ENCODE data around the gene MTR.

The MTR gene

GRCh38 chr1:236864211-236864610 lies 69.1 kb downstream of the MTR start:
- DNase-seq (ENCODE audit: low read depth) = no peak

GRCh38 chr1:236864996-236865817 lies 70.1 kb downstream of the MTR start:
- DNase-seq (ENCODE audit: low read depth) = no peak

- DNase-seq (ENCODE audit: low read depth) = no peak
Measured at GRCh38 chr1:236865818-236866155, 70.7 kb downstream of the MTR start.

GRCh38 chr1:236868625-236869467 lies 73.8 kb downstream of the MTR start:
- DNase-seq (ENCODE audit: low read depth) = peak; percentile 79

- no peak for DNase-seq (ENCODE audit: low read depth)
Measured at GRCh38 chr1:236869911-236870310, 74.8 kb downstream of the MTR start.

- DNase-seq (ENCODE audit: low read depth) = no peak
Measured at GRCh38 chr1:236870721-236871120, 75.6 kb downstream of the MTR start.

GRCh38 chr1:236872075-236872666 lies 77.1 kb downstream of the MTR start:
- no peak for DNase-seq (ENCODE audit: low read depth)

- DNase-seq (ENCODE audit: low read depth) = peak; percentile 10
Measured at GRCh38 chr1:236875975-236876374, 80.9 kb downstream of the MTR start.

- no peak for DNase-seq (ENCODE audit: low read depth)
Measured at GRCh38 chr1:236877661-236878060, 82.6 kb downstream of the MTR start.

- no peak for DNase-seq (ENCODE audit: low read depth)
Measured at GRCh38 chr1:236880209-236880608, 85.1 kb downstream of the MTR start.

- no peak for DNase-seq (ENCODE audit: low read depth)
Measured at GRCh38 chr1:236882678-236883077, 87.6 kb downstream of the MTR start.

GRCh38 chr1:236886199-236886598 lies 91.1 kb downstream of the MTR start:
- DNase-seq (ENCODE audit: low read depth) = no peak

GRCh38 chr1:236887081-236887480 lies 92.0 kb downstream of the MTR start:
- DNase-seq (ENCODE audit: low read depth) = no peak

- no peak for DNase-seq (ENCODE audit: low read depth)
Measured at GRCh38 chr1:236888126-236888525, 93.0 kb downstream of the MTR start.

GRCh38 chr1:236888903-236889302 lies 93.8 kb downstream of the MTR start:
- no peak for DNase-seq (ENCODE audit: low read depth)

- DNase-seq (ENCODE audit: low read depth) = no peak
Measured at GRCh38 chr1:236890152-236891056, 95.3 kb downstream of the MTR start.

- DNase-seq (ENCODE audit: low read depth) = peak; percentile 71
Measured at GRCh38 chr1:236893626-236894545, 98.8 kb downstream of the MTR start.

GRCh38 chr1:236895665-236896387 lies 100.7 kb downstream of the MTR start:
- no peak for DNase-seq (ENCODE audit: low read depth)

- DNase-seq (ENCODE audit: low read depth) = no peak
Measured at GRCh38 chr1:236896716-236897115, 101.6 kb downstream of the MTR start.

Measured in iris pigment epithelial cell (primary cell).